ENCODE data around the gene SSBP3. TPM values are rescaled to one million over a fixed set of nuclear protein-coding genes. Genes with fewer than 3 reads are reported as not detected.

Gene SSBP3
- total and polyA plus RNA-seq, 2 experiments from 2014 or later, result 47.4 to 68.6 TPM

GRCh38 chr1:54325703-54326461 lies 80.3 kb downstream of the SSBP3 start:
- no peak for ATAC-seq
- Histone ChIP-seq H2AFZ (no peak overlapping the region), H3K27ac (ENCODE audit: low read depth) (peak overlapping the region; percentile 81), H4K20me1 (replicated peaks; ENCODE audit: insufficient read depth) (peaks cover 44% of the 10 kb centered on the region), H3K4me3 (no peak overlapping the region), H3K4me2 (0 out of 2 replicates have a peak overlapping the region, but pooled peaks have one; percentile 67), H3K79me2 (replicated peaks; ENCODE audit: insufficient read depth) (peaks cover 100% of the 10 kb centered on the region), H3F3A (replicated peaks; ENCODE audit: low read depth) (peaks cover 16% of the 10 kb centered on the region; the same call in 1 of the 2 replicates), H3K36me3 (ENCODE audit: insufficient read depth) (no peaks in the 10 kb centered on the region; the same call in 1 of the 2 replicates), H3K4me1 (ENCODE audit: insufficient read depth) (peaks cover 89% of the 10 kb centered on the region), H3K27me3 (ENCODE audit: insufficient read depth) (no peaks in the 10 kb centered on the region), H3K9me2 (ENCODE audit: insufficient read depth) (no peaks in the 10 kb centered on the region)
- Mint-ChIP-seq H3K27me3 (ENCODE audit: insufficient read depth, low read depth, poor library complexity) (peaks cover 11% of the 10 kb centered on the region), H3K4me3 (no peak overlapping the region; the same call in 2 of the 3 replicates), H3K9me3 (no peaks in the 10 kb centered on the region), H3K36me3 (ENCODE audit: low read depth) (no peaks in the 10 kb centered on the region), H3K27ac (peak overlapping the region; percentile 18), H3K4me1 (peaks cover 97% of the 10 kb centered on the region)
- DNase-seq (ENCODE audit: low spot score), result no peak
- TF ChIP-seq, protein P1, sequence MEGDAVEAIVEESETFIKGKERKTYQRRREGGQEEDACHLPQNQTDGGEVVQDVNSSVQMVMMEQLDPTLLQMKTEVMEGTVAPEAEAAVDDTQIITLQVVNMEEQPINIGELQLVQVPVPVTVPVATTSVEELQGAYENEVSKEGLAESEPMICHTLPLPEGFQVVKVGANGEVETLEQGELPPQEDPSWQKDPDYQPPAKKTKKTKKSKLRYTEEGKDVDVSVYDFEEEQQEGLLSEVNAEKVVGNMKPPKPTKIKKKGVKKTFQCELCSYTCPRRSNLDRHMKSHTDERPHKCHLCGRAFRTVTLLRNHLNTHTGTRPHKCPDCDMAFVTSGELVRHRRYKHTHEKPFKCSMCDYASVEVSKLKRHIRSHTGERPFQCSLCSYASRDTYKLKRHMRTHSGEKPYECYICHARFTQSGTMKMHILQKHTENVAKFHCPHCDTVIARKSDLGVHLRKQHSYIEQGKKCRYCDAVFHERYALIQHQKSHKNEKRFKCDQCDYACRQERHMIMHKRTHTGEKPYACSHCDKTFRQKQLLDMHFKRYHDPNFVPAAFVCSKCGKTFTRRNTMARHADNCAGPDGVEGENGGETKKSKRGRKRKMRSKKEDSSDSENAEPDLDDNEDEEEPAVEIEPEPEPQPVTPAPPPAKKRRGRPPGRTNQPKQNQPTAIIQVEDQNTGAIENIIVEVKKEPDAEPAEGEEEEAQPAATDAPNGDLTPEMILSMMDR (conservative IDR thresholded peaks at IDR 0.05; ENCODE audit: low read depth in 2 of 2), result no peak
- TF ChIP-seq, protein P2, sequence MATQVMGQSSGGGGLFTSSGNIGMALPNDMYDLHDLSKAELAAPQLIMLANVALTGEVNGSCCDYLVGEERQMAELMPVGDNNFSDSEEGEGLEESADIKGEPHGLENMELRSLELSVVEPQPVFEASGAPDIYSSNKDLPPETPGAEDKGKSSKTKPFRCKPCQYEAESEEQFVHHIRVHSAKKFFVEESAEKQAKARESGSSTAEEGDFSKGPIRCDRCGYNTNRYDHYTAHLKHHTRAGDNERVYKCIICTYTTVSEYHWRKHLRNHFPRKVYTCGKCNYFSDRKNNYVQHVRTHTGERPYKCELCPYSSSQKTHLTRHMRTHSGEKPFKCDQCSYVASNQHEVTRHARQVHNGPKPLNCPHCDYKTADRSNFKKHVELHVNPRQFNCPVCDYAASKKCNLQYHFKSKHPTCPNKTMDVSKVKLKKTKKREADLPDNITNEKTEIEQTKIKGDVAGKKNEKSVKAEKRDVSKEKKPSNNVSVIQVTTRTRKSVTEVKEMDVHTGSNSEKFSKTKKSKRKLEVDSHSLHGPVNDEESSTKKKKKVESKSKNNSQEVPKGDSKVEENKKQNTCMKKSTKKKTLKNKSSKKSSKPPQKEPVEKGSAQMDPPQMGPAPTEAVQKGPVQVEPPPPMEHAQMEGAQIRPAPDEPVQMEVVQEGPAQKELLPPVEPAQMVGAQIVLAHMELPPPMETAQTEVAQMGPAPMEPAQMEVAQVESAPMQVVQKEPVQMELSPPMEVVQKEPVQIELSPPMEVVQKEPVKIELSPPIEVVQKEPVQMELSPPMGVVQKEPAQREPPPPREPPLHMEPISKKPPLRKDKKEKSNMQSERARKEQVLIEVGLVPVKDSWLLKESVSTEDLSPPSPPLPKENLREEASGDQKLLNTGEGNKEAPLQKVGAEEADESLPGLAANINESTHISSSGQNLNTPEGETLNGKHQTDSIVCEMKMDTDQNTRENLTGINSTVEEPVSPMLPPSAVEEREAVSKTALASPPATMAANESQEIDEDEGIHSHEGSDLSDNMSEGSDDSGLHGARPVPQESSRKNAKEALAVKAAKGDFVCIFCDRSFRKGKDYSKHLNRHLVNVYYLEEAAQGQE (IDR thresholded peaks at IDR 0.05; ENCODE audit: unreplicated experiment), result no peak
- no peak for TF ChIP-seq NANOG (IDR thresholded peaks at IDR 0.05; ENCODE audit: borderline replicate concordance)
- no peak for TF ChIP-seq JUNB (IDR thresholded peaks at IDR 0.05; ENCODE audit: unreplicated experiment)
- TF ChIP-seq EZH2phosphoT487 (IDR thresholded peaks at IDR 0.05; ENCODE audit: unreplicated experiment), result no peak
- no peak for TF ChIP-seq CREB1 (CRISPR knock-in tag; IDR thresholded peaks at IDR 0.05; ENCODE audit: low read depth)
- no peak for TF ChIP-seq ZNF462 (CRISPR knock-in tag; IDR thresholded peaks at IDR 0.05)
- TF ChIP-seq STAT1 (IDR thresholded peaks at IDR 0.05; ENCODE audit: unreplicated experiment), result no peak
- no peak for TF ChIP-seq ETS1 (IDR thresholded peaks at IDR 0.05)
- no peak for TF ChIP-seq ZNF114 (CRISPR knock-in tag; IDR thresholded peaks at IDR 0.05)
- no peak for TF ChIP-seq POLR2AphosphoS5 (IDR thresholded peaks at IDR 0.05; ENCODE audit: low read depth)
- no peak for TF ChIP-seq EZH2 (IDR thresholded peaks at IDR 0.05; ENCODE audit: low read depth, unreplicated experiment)
- TF ChIP-seq ZNF331 (CRISPR knock-in tag; IDR thresholded peaks at IDR 0.05; ENCODE audit: low read depth), result no peak
